HG03280 (cell line): Measurements from ENCODE around the gene ZBTB7C.

Source experiments
- ATAC-seq: cut with Tn5 transposase; IDR thresholded peaks from one replicate; pipeline ENCODE4 v1.9.1; 2021; ENCODE audit warnings: mild to moderate bottlenecking, moderate library complexity; ENCODE audit not compliant: unreplicated experiment

Gene ZBTB7C

GRCh38 chr18:48106976-48107781, 302.0 kb downstream of the ZBTB7C start:
- ATAC-seq: no peak

GRCh38 chr18:48106498-48106897, 302.7 kb downstream of the ZBTB7C start:
- ATAC-seq: no peak

GRCh38 chr18:48105317-48105716, 303.9 kb downstream of the ZBTB7C start:
- no peak for ATAC-seq

GRCh38 chr18:48104705-48105104, 304.5 kb downstream of the ZBTB7C start:
- ATAC-seq: no peak

GRCh38 chr18:48100651-48101165, 308.5 kb downstream of the ZBTB7C start:
- ATAC-seq: no peak

- ATAC-seq: no peak
Observed at GRCh38 chr18:48100165-48100575, 309.0 kb downstream of the ZBTB7C start.

- ATAC-seq: no peak
Observed at GRCh38 chr18:48099481-48100164, 309.6 kb downstream of the ZBTB7C start.

GRCh38 chr18:48098538-48098937, 310.6 kb downstream of the ZBTB7C start:
- no peak for ATAC-seq

GRCh38 chr18:48098007-48098406, 311.2 kb downstream of the ZBTB7C start:
- ATAC-seq: no peak

GRCh38 chr18:48095726-48096125, 313.5 kb downstream of the ZBTB7C start:
- no peak for ATAC-seq

- ATAC-seq: no peak
Observed at GRCh38 chr18:48093104-48093503, 316.1 kb downstream of the ZBTB7C start.

GRCh38 chr18:48091869-48092497, 317.2 kb downstream of the ZBTB7C start:
- no peak for ATAC-seq

GRCh38 chr18:48090702-48091101, 318.5 kb downstream of the ZBTB7C start:
- ATAC-seq: no peak

- ATAC-seq: no peak
Observed at GRCh38 chr18:48090021-48090420, 319.2 kb downstream of the ZBTB7C start.

GRCh38 chr18:48085781-48086487, 323.2 kb downstream of the ZBTB7C start:
- ATAC-seq: no peak

GRCh38 chr18:48084858-48085257, 324.3 kb downstream of the ZBTB7C start:
- no peak for ATAC-seq

GRCh38 chr18:48084041-48084757, 325.0 kb downstream of the ZBTB7C start:
- no peak for ATAC-seq

GRCh38 chr18:48080546-48080945, 328.6 kb downstream of the ZBTB7C start:
- ATAC-seq: no peak

- ATAC-seq: no peak
Observed at GRCh38 chr18:48079885-48080284, 329.3 kb downstream of the ZBTB7C start.

- ATAC-seq: no peak
Observed at GRCh38 chr18:48078448-48078847, 330.7 kb downstream of the ZBTB7C start.
